H1 (cell line): ENCODE measurements around the gene ABCA5. TPM values are rescaled to one million over a fixed set of nuclear protein-coding genes. Genes with fewer than 3 reads are reported as not detected.

Experiments used
- CTCF ChIA-PET: fragments of 300-600 bp; sonication (Branson Sonifier 250); formaldehyde crosslinking; loops from one replicate; lab custom pipeline; 2021; ENCODE audit not compliant: partially characterized antibody; lab: Charles Lee
- POLR2A ChIA-PET: fragments of 300-600 bp; sonication (Branson Sonifier 250); formaldehyde crosslinking; loops from one replicate; lab custom pipeline; 2021; ENCODE audit warnings: inconsistent platforms; ENCODE audit not compliant: partially characterized antibody; lab: Charles Lee
- DNase-seq, 2 experiments: peaks; one replicate each; pipeline versions ENCODE4 v3.0.0 to v3.0.0-alpha.2; 2010 to 2022; ENCODE audit warnings: low spot score in 2 of 2, low read depth in 1 of 2, mixed read lengths in 1 of 2
- FAIRE-seq: peaks from 2 replicates; lab custom pipeline; 2011; peaks lifted over from hg19 to GRCh38; lab: Jason Lieb, UNC
- H2AFZ ChIP-seq: 2 replicates; pipeline ENCODE4 v1.8.1; 2012; ENCODE audit warnings: low read length, inconsistent platforms
- H2AK5ac ChIP-seq: 2 replicates; pipeline ENCODE4 v1.6.1; 2013; ENCODE audit warnings: low read depth, low read length
- H2BK120ac ChIP-seq: replicated peaks from 2 replicates; pipeline ENCODE3; 2013; ENCODE audit warnings: low read depth, low read length, inconsistent platforms
- H2BK12ac ChIP-seq: 2 replicates; pipeline ENCODE4 v1.6.1; 2013; ENCODE audit warnings: low read depth, low read length
- H2BK15ac ChIP-seq: 2 replicates; pipeline ENCODE4 v1.6.1; 2013; ENCODE audit warnings: low read length
- H2BK20ac ChIP-seq: 2 replicates; pipeline ENCODE4 v1.6.1; 2013; ENCODE audit warnings: low read length
- H2BK5ac ChIP-seq: 2 replicates; pipeline ENCODE4 v1.6.1; 2013; ENCODE audit warnings: low read depth, low read length
- H3K14ac ChIP-seq: 2 replicates; pipeline ENCODE4 v1.6.1; 2013; ENCODE audit warnings: inconsistent platforms; ENCODE audit not compliant: insufficient read length
- H3K18ac ChIP-seq: 2 replicates; pipeline ENCODE4 v1.6.1; 2013; ENCODE audit warnings: low read length; ENCODE audit errors: extremely low read depth
- H3K23ac ChIP-seq: 2 replicates; pipeline ENCODE4 v1.6.1; 2013; ENCODE audit warnings: inconsistent platforms; ENCODE audit not compliant: insufficient read length
- H3K23me2 ChIP-seq: 2 replicates; pipeline ENCODE4 v1.6.1; 2013; ENCODE audit warnings: low read depth, low read length
- H3K27ac ChIP-seq: 2 replicates; pipeline ENCODE4 v1.6.1; 2011; ENCODE audit warnings: low read depth, low read length, inconsistent platforms
- H3K27me3 ChIP-seq, 4 experiments: replicated peaks in 1 of 4; 1 replicate in 1 of 4; 2 replicates in 3 of 4; pipeline versions ENCODE4 v1.6.1 to v1.8.1; 2011 to 2013; ENCODE audit warnings: low read length in 3 of 4, mild to moderate bottlenecking in 3 of 4, inconsistent platforms in 2 of 4, mixed read lengths in 2 of 4, moderate library complexity in 1 of 4; ENCODE audit not compliant: control insufficient read depth in 3 of 4, insufficient read depth in 3 of 4; ENCODE audit errors: extremely low read depth in 1 of 4
- H3K36me3 ChIP-seq, 4 experiments: 2 replicates each; pipeline versions ENCODE4 v1.6.1 to v1.8.1; 2011 to 2013; ENCODE audit warnings: mild to moderate bottlenecking in 4 of 4, low read length in 3 of 4, moderate library complexity in 2 of 4, control low read depth in 1 of 4, inconsistent platforms in 1 of 4; ENCODE audit not compliant: insufficient read depth in 4 of 4, control insufficient read depth in 2 of 4
- H3K4ac ChIP-seq: replicated peaks from 2 replicates; pipeline ENCODE3; 2013; ENCODE audit warnings: low read length, low read depth, mixed read lengths, inconsistent platforms; ENCODE audit not compliant: insufficient read length
- H3K4me1 ChIP-seq, 4 experiments: replicated peaks in 1 of 4; 1 replicate in 1 of 4; 2 replicates in 3 of 4; pipeline versions ENCODE4 v1.6.1 to v1.8.1; 2011 to 2013; ENCODE audit warnings: low read length in 3 of 4, inconsistent platforms in 2 of 4, mixed read lengths in 1 of 4; ENCODE audit not compliant: insufficient read depth in 4 of 4, control insufficient read depth in 3 of 4
- H3K4me2 ChIP-seq, 2 experiments: 2 replicates each; pipeline versions ENCODE4 v1.6.1 to v1.8.1; 2011 to 2013; ENCODE audit warnings: low read depth in 2 of 2, low read length in 2 of 2, control low read depth in 1 of 2, inconsistent platforms in 1 of 2, mild to moderate bottlenecking in 1 of 2; ENCODE audit not compliant: insufficient read depth in 1 of 2
- H3K4me3 ChIP-seq, 4 experiments: fragments of 200-600, 300-600 bp in 1 of 4; sonication (generic), shearing (Covaris generic), sonication (Bioruptor Twin) in 1 of 4; 2 replicates each; pipeline versions ENCODE4 v1.5.1 to v1.8.1; 2011 to 2016; ENCODE audit warnings: low read length in 4 of 4, low read depth in 3 of 4, control low read depth in 2 of 4, inconsistent platforms in 2 of 4, mild to moderate bottlenecking in 2 of 4, mixed read lengths in 1 of 4, moderate library complexity in 1 of 4; ENCODE audit not compliant: insufficient read depth in 2 of 4; ENCODE audit errors: extremely low read depth in 1 of 4
- H3K56ac ChIP-seq: replicated peaks from 2 replicates; pipeline ENCODE3; 2013; ENCODE audit warnings: low read depth, mild to moderate bottlenecking, mixed read lengths, low read length, inconsistent platforms; ENCODE audit not compliant: insufficient read length
- H3K79me1 ChIP-seq: 2 replicates; pipeline ENCODE4 v1.6.1; 2013; ENCODE audit warnings: low read depth, low read length, control low read depth
- H3K79me2 ChIP-seq, 2 experiments: 2 replicates each; pipeline versions ENCODE4 v1.6.1 to v1.8.1; 2012 to 2013; ENCODE audit warnings: low read length in 2 of 2, mild to moderate bottlenecking in 2 of 2, inconsistent platforms in 1 of 2; ENCODE audit not compliant: insufficient read depth in 2 of 2, control insufficient read depth in 1 of 2
- H3K9ac ChIP-seq, 4 experiments: replicated peaks in 1 of 4; 1 replicate in 1 of 4; 2 replicates in 3 of 4; pipeline versions ENCODE4 v1.6.1 to v1.8.1; 2011 to 2013; ENCODE audit warnings: low read depth in 3 of 4, low read length in 3 of 4, control low read depth in 2 of 4, mild to moderate bottlenecking in 2 of 4, moderate library complexity in 2 of 4, inconsistent platforms in 1 of 4; ENCODE audit errors: extremely low read depth in 1 of 4
- H3K9me3 ChIP-seq, 2 experiments: 2 replicates each; pipeline versions ENCODE4 v1.6.1 to v1.8.1; 2012 to 2013; ENCODE audit warnings: mild to moderate bottlenecking in 2 of 2, moderate library complexity in 2 of 2, control low read depth in 1 of 2, inconsistent platforms in 1 of 2, low read depth in 1 of 2, low read length in 1 of 2, mixed read lengths in 1 of 2; ENCODE audit not compliant: insufficient read depth in 2 of 2
- H4K20me1 ChIP-seq, 2 experiments: replicated peaks in 1 of 2; 2 replicates each; pipeline versions ENCODE3 to v1.8.1; 2011 to 2013; ENCODE audit warnings: inconsistent platforms in 2 of 2, low read length in 2 of 2, mild to moderate bottlenecking in 1 of 2; ENCODE audit not compliant: insufficient read depth in 2 of 2, control insufficient read depth in 1 of 2
- H4K5ac ChIP-seq: 2 replicates; pipeline ENCODE4 v1.6.1; 2013; ENCODE audit warnings: low read length, low read depth, mixed read lengths, inconsistent platforms; ENCODE audit not compliant: insufficient read length
- H4K8ac ChIP-seq: 2 replicates; pipeline ENCODE4 v1.8.0; 2013; ENCODE audit warnings: mild to moderate bottlenecking, moderate library complexity, low read length, inconsistent platforms; ENCODE audit not compliant: insufficient read depth; ENCODE audit errors: extremely low read depth
- H4K91ac ChIP-seq: replicated peaks from 2 replicates; pipeline ENCODE3; 2013; ENCODE audit warnings: low read length, mixed read lengths, inconsistent platforms; ENCODE audit not compliant: insufficient read length
- SP2 ChIP-seq: IDR thresholded peaks from 2 replicates; pipeline ENCODE4 v1.6.1; 2012; ENCODE audit warnings: mild to moderate bottlenecking, low read length, inconsistent platforms
- WGBS, 2 experiments: shearing (Covaris generic) in 1 of 2; methylation state at CpG; one replicate each; pipeline versions ENCODE4 v1.1.6 to v1.1.7; 2013 to 2015; ENCODE audit warnings: low lambda C conversion rate in 2 of 2, mixed read lengths in 2 of 2, inconsistent platforms in 1 of 2, low coverage in 1 of 2, missing lambda C conversion rate in 1 of 2; ENCODE audit not compliant: insufficient replicate concordance in 2 of 2, insufficient coverage in 1 of 2, insufficient read length in 1 of 2; ENCODE audit errors: extremely low coverage in 1 of 2, missing lambda C conversion rate in 1 of 2; 5-methylcytosine and 5-hydroxymethylcytosine counted together
- polyA plus RNA-seq, 7 experiments: library from polyadenylated mRNA; depleted of rRNA in 3 of 7; stranded (reverse) in 5 of 7; unstranded in 2 of 7; fragments of >200 nt in 5 of 7; fragments of 200-250 nt in 2 of 7; gene quantifications; 1 replicate in 5 of 7; 2 replicates in 1 of 7; 4 replicates in 1 of 7; pipeline versions ENCODE4 v1.2.1 to v1.2.3, GENCODE V29; 2011 to 2013; ENCODE audit warnings: missing spikeins in 2 of 7, mixed read lengths in 2 of 7
- total RNA-seq: library from RNA; stranded (reverse); fragmentation: NEBNext Ultra II Directional; extraction: Animal tissue kit (Norgen Biotek cat#: 25700); gene quantifications from 2 replicates; pipeline ENCODE4 v1.2.1, GENCODE V29; 2021

ABCA5 gene
- total and polyA plus RNA-seq, 2 of the 8 experiments (the other 6 are each of a cell fraction or from before 2014, with no cell fraction given): 1.3 to 4.1 TPM

DNA sequence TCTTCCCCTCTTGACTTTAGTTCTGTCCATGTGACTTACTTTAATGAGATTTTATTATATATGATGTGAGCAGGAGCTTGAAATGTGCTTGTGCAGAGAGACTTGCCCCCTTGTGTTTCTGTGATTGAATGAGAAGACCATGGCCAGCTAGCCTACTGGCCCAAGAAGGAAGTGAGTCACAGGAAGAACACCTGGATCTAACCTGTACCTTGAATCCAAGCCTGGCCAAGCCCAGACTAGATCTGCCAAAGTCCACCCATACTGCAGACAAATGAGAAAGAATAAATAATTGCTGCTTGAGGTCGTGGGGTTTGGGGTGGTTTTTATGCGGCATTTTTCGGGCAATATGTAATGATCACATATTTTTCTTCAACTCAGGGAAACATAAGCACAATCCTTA lies 107.9 kb downstream of the ABCA5 start:
- H2AFZ ChIP-seq: no peak overlapping the region
- no peaks in the 10 kb centered on the region for H3K4me1 ChIP-seq
- TF ChIP-seq SP2: no peak
- TF ChIP-seq, all 59 proteins: peak for 0
- FAIRE-seq (no peak), DNase-seq (no peak)
- Histone ChIP-seq H2BK12ac (no peak overlapping the region), H3K9ac (no peak overlapping the region), H3K14ac (no peak overlapping the region), H3K27ac (no peak overlapping the region), H3K79me2 (no peaks in the 10 kb centered on the region), H4K8ac (no peak overlapping the region), H2BK120ac (no peak overlapping the region), H4K91ac (no peak overlapping the region), H3K4me3 (no peak overlapping the region), H3K56ac (no peak overlapping the region), H3K23ac (no peak overlapping the region), H3K4me2 (no peak overlapping the region), H2AK5ac (no peak overlapping the region), H4K5ac (no peak overlapping the region), H4K20me1 (no peaks in the 10 kb centered on the region), H3K79me1 (no peaks in the 10 kb centered on the region), H3K23me2 (no peaks in the 10 kb centered on the region), H3K18ac (no peak overlapping the region), H2BK15ac (no peak overlapping the region), H3K4ac (no peak overlapping the region), H3K36me3 (no peaks in the 10 kb centered on the region), H2BK5ac (no peak overlapping the region), H3K27me3 (no peaks in the 10 kb centered on the region), H3K9me3 (no peaks in the 10 kb centered on the region), H2BK20ac (no peak overlapping the region)
- ChIA-PET CTCF (interaction anchor here (0.5 to 0.8 kb wide), 3 partner anchors 95 to 606 kb away, joined by 3 read pairs; no protein-coding TSS in a partner anchor), POLR2A (no interaction called here)
- 97% methylated on average over 3 of the region's 3 CpGs; no CpG with 5 or more reads in 1 of the 2 experiments for WGBS, 2 experiments
